Right cardiac atrium (tissue), 5 donors: ENCODE measurements around the gene RASSF5. TPM values are rescaled to one million over a fixed set of nuclear protein-coding genes. Genes with fewer than 3 reads are reported as not detected.
"Not testable (repeated sequence)": the region's sequence is repeated elsewhere in the genome, so short reads cannot be mapped to it uniquely, and the experiment has no call there.

ENCODE experiments used
- ATAC-seq, 2 donors: fragments of 200-7000 bp; cut with Tn5 transposase; one replicate each; pipeline versions ENCODE4 v1.8.0 to v1.9.1; 2020; ENCODE audit warnings: moderate library complexity in 2 of 2, mild to moderate bottlenecking in 1 of 2
- DNase-seq, 3 donors: peaks; one replicate each; pipeline ENCODE4 v3.0.0-alpha.2; 2020
- H3K27ac ChIP-seq: one replicate; pipeline ENCODE4 v1.5.1; 2013; ENCODE audit warnings: mild to moderate bottlenecking, low read length, control low read depth, moderate library complexity
- H3K27me3 ChIP-seq: one replicate; pipeline ENCODE4 v1.6.1; 2013; ENCODE audit not compliant: control insufficient read depth, insufficient read depth
- H3K4me1 ChIP-seq: one replicate; pipeline ENCODE4 v1.6.1; 2013; ENCODE audit warnings: low read length; ENCODE audit not compliant: control insufficient read depth, insufficient read depth
- H3K4me3 ChIP-seq: one replicate; pipeline ENCODE4 v1.5.1; 2013; ENCODE audit warnings: low read length, control low read depth
- H3K9me3 ChIP-seq: one replicate; pipeline ENCODE4 v1.6.1; 2013; ENCODE audit warnings: low read length; ENCODE audit not compliant: control insufficient read depth
- WGBS: extraction: QIAGEN DNeasy Blood & Tissue Kit; methylation state at CpG from one replicate; pipeline ENCODE4 v1.1.7; 2013; 5-methylcytosine and 5-hydroxymethylcytosine counted together
- intact Hi-C, 4 donors: fragments of 100-400 bp; cut with DNase I; formaldehyde crosslinking; loops; one replicate each; pipeline versions ENCODE4 v1.11.0 to v1.14.0; 2022 to 2023
- polyA plus RNA-seq: library from polyadenylated mRNA; stranded (reverse); fragments of 200-250 nt; gene quantifications from one replicate; pipeline ENCODE4 v1.2.3, GENCODE V29; 2013
- total RNA-seq, 4 donors: library from RNA; stranded (reverse); fragmentation: NEBNext Ultra II Directional; extraction: Animal tissue kit (Norgen Biotek cat#: 25700); gene quantifications; one replicate each; pipeline ENCODE4 v1.2.1, GENCODE V29; 2021
- donor health status: healthy with polysubstance abuse.
- donor health status: DM: no; HTN: yes; CAD: no.
- donor health status: DM: no; HTN: no; CAD: no.
- donor health status: DM: no; HTN: yes; CAD: no; lungs with severe emphysema.
- donor health status: DM: yes; HTN: yes; CAD: no.

Gene RASSF5
- total and polyA plus RNA-seq, 5 donors = 9.3 to 29.0 (median 19.8) TPM

GRCh38 chr1:206609229-206609991 is 102.1 kb downstream of the RASSF5 start:
- ATAC-seq = no peak
- WGBS = 52% methylated on average over 4 of the region's 4 CpGs
- H3K9me3 ChIP-seq = no peaks in the 10 kb centered on the region
- H3K27ac ChIP-seq = no peak overlapping the region
- H3K4me3 ChIP-seq = no peak overlapping the region
- DNase-seq = no peak
- intact Hi-C loops = no loop called here
- no peaks in the 10 kb centered on the region for H3K4me1 ChIP-seq
- no peaks in the 10 kb centered on the region for H3K27me3 ChIP-seq

- ATAC-seq (peak; percentile 99), DNase-seq (peak; percentile 94 to 98 (median 98))
- whole genome bisulfite sequencing = 3% methylated on average over 48 of the region's 48 CpGs
- H3K4me1 ChIP-seq = no peaks in the 10 kb centered on the region
- H3K9me3 ChIP-seq = no peaks in the 10 kb centered on the region
- peak within 1 kb of the TSS; percentile 69 for H3K4me3 ChIP-seq
- H3K27ac ChIP-seq = peak within 1 kb of the TSS; percentile 97
- intact Hi-C loops = no loop called here
- no peaks in the 10 kb centered on the region for H3K27me3 ChIP-seq
Observed at GRCh38 chr1:206612129-206612876, 105.0 kb downstream of the RASSF5 start, which contains the start of gene EIF2D. Gene EIF2D (minus strand): TSS chr1:206612465. CDS start chr1:206612342, 123 bp downstream.

- not testable (repeated sequence) for H3K4me1 ChIP-seq, H3K4me3 ChIP-seq, H3K27ac ChIP-seq, DNase-seq, ATAC-seq, H3K9me3 ChIP-seq, H3K27me3 ChIP-seq
- intact Hi-C loops = loop anchor here in 1 of 4 donors (10.0 kb wide), 1 partner anchor 288 kb away; no protein-coding TSS in a partner anchor
- WGBS = 98% methylated on average over 2 of the region's 2 CpGs
Observed at GRCh38 chr1:206626396-206626795, 119.1 kb downstream of the RASSF5 start.

- ATAC-seq (no peak), DNase-seq (no peak)
- Histone ChIP-seq H3K27me3 (no peaks in the 10 kb centered on the region), H3K4me3 (no peak overlapping the region), H3K27ac (no peak overlapping the region), H3K9me3 (no peaks in the 10 kb centered on the region), H3K4me1 (no peaks in the 10 kb centered on the region)
- intact Hi-C loops = loop anchor here in 1 of 4 donors (10.0 kb wide), 1 partner anchor 286 kb away; no protein-coding TSS in a partner anchor
- WGBS = 0% methylated on average over 1 of the region's 1 CpG
Observed at GRCh38 chr1:206628916-206629315, 121.6 kb downstream of the RASSF5 start.

GRCh38 chr1:206631085-206631509 is 123.8 kb downstream of the RASSF5 start:
- peak in 1 of 2 donors; percentile 30 for ATAC-seq

GRCh38 chr1:206633708-206634121 is 126.4 kb downstream of the RASSF5 start:
- Histone ChIP-seq H3K9me3 (no peaks in the 10 kb centered on the region), H3K4me3 (no peak overlapping the region), H3K27me3 (no peaks in the 10 kb centered on the region), H3K27ac (no peak overlapping the region), H3K4me1 (peaks cover 2% of the 10 kb centered on the region)
- no peak for DNase-seq
- intact Hi-C loops = loop anchor here in 3 of 4 donors (2.0 to 10.0 kb wide), 6 partner anchors 29 to 351 kb away; no protein-coding TSS in a partner anchor
- 58% methylated on average over 9 of the region's 9 CpGs for WGBS
- peak in 1 of 2 donors; percentile 4 for ATAC-seq

More at GRCh38 chr1:206631085-206631509, 123.8 kb downstream of the RASSF5 start:
- no peaks in the 10 kb centered on the region for H3K27me3 ChIP-seq
- no peaks in the 10 kb centered on the region for H3K9me3 ChIP-seq
- peaks cover 2% of the 10 kb centered on the region for H3K4me1 ChIP-seq
- peak; percentile 72 to 83 (median 80) for DNase-seq
- 16% methylated on average over 4 of the region's 4 CpGs for WGBS
- intact Hi-C loops = loop anchor here in 3 of 4 donors (5.0 to 10.0 kb wide), 4 partner anchors 104 to 354 kb away; no protein-coding TSS in a partner anchor
- no peak overlapping the region for H3K27ac ChIP-seq
- no peak overlapping the region for H3K4me3 ChIP-seq

GRCh38 chr1:206634365-206635079 is 127.2 kb downstream of the RASSF5 start:
- peak; percentile 94 to 98 (median 97) for DNase-seq
- 9% methylated on average over 26 of the region's 26 CpGs for WGBS

GRCh38 chr1:206635080-206635977 is 128.0 kb downstream of the RASSF5 start, which contains the start of gene DYRK3:
Gene DYRK3 (plus strand): TSS chr1:206635536. CDS start chr1:206635704, 168 bp downstream.
- DNase-seq (peak; percentile 98), ATAC-seq (peak; percentile 99)
- Histone ChIP-seq H3K4me1 (peaks cover 2% of the 10 kb centered on the region), H3K27ac (peak within 1 kb of the TSS; percentile 68), H3K9me3 (no peaks in the 10 kb centered on the region), H3K27me3 (no peaks in the 10 kb centered on the region), H3K4me3 (peak within 1 kb of the TSS; percentile 67)
- intact Hi-C loops = loop anchor here in 3 of 4 donors (2.0 to 10.0 kb wide), 5 partner anchors 27 to 349 kb away; no protein-coding TSS in a partner anchor
- under 1% methylated on average over 84 of the region's 84 CpGs for WGBS

More at GRCh38 chr1:206634365-206635079, 127.2 kb downstream of the RASSF5 start:
- Histone ChIP-seq H3K4me1 (peaks cover 2% of the 10 kb centered on the region), H3K9me3 (no peaks in the 10 kb centered on the region), H3K27ac (peak overlapping the region; percentile 68), H3K27me3 (no peaks in the 10 kb centered on the region), H3K4me3 (peak overlapping the region; percentile 67)
- intact Hi-C loops = loop anchor here (2.0 to 10.0 kb wide), 6 partner anchors 28 to 350 kb away; no protein-coding TSS in a partner anchor
- peak; percentile 76 for ATAC-seq

- intact Hi-C loops = loop anchor here in 3 of 4 donors (2.0 to 10.0 kb wide), 5 partner anchors 27 to 349 kb away; no protein-coding TSS in a partner anchor
- H3K27me3 ChIP-seq = no peaks in the 10 kb centered on the region
- H3K4me1 ChIP-seq = peaks cover 2% of the 10 kb centered on the region
- H3K4me3 ChIP-seq = peak overlapping the region; percentile 67
- H3K9me3 ChIP-seq = no peaks in the 10 kb centered on the region
- ATAC-seq (peak in 1 of 2 donors; percentile 2), DNase-seq (no peak)
- H3K27ac ChIP-seq = no peak overlapping the region
- WGBS = 2% methylated on average over 14 of the region's 14 CpGs
Observed at GRCh38 chr1:206635978-206636345, 128.6 kb downstream of the RASSF5 start.
